ENCODE data around the gene FHIT.
"Not testable (repeated sequence)": the region's sequence is repeated elsewhere in the genome, so short reads cannot be mapped to it uniquely, and the experiment has no call there.

Gene FHIT

DNA sequence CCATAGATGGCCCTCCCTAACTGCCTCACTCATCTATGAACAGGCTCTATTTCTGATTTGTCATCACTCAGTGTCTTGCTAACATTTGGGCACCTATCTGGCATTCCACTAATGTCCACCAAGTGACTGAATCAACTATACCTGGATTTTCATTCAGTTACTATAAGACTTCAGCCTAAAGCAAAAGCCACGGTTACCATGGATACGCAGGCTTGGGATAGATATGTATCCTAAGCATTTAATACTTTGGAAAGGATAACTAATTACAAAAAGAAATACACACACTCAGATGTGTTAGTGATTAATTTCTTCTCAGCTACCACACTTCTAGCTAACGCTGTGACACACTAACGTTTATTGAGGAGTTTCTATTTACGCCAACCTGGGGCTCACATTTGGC lies 1301.9 kb downstream of the FHIT start:
- no peak for DNase-seq

DNA sequence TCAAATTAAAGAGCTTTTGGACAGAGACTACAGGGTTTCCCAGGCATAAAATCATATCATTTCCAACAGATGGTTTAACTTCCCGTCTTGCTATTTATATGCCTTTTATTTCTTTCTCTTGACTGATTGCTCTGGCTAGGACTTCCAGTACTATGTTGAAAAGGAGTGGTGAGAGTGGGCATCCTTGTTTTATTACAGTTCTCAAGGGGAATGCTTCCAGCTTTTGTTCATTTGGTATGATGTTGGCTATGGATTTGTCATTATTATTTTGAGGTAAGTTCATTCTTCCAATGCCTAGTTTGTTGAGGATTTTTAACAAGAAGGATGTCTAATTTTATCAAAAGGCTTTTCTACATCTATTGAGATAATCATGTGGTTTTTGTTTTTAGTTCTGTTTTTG lies 1304.9 kb downstream of the FHIT start:
- DNase-seq, result no peak

DNA sequence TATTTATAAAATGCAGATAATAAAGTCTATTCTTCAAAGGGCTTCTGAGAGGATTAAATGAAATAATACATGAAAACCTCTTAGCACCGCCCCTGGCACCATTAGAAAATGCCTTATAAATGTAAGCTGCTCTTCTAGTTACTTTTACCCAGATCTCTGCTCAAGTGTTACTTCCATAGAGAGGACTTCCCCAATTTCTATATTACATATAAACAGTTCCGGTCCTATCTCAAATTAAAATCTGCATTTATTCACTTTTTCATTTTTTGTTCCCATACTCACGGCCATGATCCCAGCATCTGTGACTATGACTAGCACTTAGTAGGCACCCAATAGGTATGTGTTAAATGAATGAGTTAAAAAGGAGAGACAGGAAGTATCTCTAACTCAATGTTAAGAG lies 1310.5 kb downstream of the FHIT start:
- no peak for DNase-seq

DNA sequence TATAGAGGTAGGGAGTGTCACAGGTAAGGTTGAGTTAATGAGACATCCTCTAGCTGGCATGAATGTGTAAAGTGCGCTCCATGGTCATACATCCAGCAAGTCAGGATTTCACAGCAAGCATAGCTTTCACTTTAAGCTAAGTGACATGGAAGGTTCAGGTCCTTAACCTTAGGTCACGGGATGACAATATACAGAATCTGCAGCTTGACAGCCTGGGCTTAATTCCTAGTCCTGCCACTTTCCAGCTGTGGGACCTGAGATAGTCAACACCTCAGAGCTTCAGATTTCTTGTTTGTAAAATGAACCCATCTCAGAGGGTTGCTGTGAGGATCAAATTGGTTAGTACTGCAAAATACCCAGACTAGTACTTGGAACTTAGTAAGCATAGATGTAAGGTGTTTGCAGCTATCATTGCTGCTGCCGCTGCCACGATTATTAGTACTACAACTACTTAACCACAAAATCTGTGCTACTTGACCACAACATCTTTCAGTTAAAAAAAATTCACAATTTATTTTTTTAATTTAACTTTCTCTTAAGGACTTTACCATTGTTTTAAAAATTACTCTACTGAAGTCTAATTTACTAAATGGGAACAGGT lies 1311.3 kb downstream of the FHIT start:
- no peak for DNase-seq

DNA sequence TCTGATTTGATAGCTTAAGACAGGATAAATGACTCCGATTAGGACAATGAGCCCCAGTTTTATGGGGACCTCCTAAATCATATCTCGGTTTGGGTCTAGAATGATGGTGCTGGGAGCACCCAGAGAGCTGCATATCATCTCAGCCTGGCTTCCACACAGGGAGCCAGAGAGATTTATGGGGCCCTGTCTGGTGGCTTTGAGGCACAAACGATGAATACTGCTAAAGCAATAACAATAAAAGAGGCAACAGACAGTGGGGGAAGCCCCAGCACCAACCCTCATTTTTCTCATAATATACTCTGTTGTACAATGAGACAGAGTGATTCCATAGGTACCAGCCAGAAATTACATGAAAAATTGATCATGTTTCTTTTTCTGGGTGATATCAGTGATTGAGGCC lies 1312.4 kb downstream of the FHIT start:
- no peak for DNase-seq

DNA sequence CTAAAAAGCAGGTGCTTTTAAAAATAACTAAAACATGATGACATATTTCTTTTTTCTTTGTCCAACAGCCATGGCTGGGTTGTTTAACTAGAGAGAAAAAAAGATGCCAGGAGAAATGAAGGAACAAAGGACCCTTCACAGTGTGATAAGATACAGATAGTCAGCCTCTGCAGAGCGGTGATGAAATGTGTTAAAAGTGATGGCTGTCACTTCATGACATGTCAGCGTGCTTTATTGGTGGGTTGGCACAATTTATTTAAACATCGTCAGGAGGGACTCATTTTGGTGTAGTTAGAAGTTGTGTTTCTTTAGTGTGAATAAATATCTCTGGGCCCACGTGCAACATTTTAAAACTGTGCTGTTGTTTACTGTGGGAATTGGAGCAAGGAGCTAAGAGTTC lies 1314.1 kb downstream of the FHIT start:
- DNase-seq, result no peak

DNA sequence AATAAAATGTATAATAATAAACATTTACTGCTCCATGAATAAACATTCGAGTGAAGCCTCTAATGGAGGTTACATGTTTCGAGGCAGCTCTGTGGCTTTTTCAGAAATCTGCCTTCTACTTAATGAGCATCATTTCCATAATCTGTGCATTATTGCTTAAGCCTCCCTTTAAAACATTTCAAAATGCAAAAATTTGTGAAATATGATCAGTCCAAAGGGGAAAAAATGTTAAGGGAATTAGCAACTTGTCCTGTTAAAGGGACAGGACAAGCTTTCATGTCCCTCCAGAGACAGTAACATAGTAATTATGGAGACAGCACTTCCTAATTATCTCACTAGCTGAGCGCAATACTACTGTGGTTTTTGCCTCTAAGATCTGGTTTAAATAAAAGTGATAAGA lies 1314.8 kb downstream of the FHIT start:
- DNase-seq, result no peak

DNA sequence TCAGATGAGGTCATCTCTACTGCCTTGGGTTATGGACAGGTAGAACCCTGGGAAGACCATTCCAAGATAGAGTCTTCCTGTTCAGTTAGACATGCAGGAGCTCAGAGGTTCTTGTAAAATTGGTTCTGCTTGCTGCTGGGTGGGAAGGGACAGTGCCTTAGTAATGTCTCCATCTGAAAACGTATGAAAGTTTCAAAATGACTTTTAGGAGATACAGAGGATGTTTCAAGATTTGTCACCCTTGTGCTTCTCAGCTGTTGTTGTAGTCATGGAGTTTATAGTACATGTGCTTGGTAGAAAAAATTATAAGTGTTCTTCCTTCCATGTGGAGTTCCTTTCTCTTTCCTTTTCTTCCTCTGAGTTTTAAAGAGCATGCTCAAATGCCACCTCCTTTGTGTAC lies 1316.2 kb downstream of the FHIT start:
- DNase-seq, result no peak

DNA sequence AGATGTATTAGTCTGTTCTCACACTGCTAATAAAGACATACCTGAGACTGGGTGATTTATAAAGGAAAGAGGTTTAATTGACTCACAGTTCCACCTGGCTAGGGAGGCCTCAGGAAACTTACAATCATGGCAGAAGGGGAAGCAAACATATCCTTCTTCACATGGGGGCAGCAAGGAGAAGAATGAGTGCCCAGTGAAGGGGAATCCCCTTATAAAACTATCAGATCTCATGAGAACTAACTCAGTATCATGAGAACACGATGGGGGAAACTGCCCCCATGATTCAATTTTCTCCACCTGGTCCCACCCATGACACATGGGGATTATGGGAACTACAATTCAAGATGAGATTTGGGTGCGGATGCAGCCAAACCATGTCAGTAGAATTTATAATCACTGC lies 1316.7 kb downstream of the FHIT start:
- DNase-seq, result not testable (repeated sequence)

DNA sequence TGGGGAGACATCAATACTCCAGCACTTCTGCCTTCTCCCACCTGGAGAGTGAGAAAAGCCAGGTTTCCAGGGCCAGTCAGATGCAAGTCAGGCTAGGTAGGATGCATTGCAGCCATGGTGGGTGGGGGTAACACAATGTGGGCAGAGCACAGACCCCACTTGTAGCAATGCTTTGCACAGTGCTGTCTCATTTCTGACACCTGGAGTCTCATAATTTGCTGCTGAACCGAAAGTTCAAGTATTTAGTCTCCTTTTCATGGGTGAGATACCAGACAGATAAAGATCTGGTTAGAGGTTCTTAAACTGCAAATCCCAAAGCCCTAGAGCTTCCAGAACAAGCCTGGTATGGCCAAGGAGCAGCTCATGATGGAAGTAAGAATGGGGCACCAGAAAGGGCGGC lies 1321.1 kb downstream of the FHIT start:
- DNase-seq, result no peak

DNA sequence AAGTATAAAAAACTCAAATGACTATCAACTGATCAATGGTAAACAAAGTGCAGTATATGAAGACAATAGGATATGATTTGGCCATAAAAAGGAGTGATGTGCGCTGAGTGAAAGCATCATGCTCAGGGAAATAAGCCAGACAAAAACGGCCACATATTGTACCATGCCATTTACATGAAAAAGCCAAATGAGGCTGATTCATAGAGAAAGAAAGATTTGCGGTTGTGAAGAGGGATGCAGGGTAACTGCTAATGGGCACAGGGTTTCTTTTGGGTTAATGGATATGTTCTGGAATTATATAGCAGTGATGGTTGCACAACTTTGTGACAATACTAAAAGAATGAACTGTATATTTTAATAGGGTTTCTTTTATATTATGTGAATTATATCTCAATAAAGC lies 1324.2 kb downstream of the FHIT start:
- DNase-seq, result no peak

DNA sequence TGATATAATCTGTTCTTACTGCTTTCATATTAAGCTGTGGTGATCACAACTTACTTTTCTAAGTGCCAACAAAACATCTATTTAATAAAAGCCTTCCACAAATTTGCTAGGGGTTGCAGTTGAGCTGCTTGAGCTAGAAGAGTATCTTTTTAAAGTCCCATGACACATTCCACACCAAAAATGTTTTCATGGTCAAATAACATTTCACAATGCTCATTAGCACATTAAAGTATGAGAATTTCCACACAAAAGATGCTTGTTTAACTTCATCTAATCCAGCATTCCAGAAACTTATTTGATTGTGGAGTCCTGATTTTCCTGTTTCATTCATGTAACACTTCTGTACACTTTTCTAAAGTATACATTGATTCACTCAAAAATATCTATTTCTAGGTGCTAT lies 1325.3 kb downstream of the FHIT start:
- DNase-seq, result no peak

DNA sequence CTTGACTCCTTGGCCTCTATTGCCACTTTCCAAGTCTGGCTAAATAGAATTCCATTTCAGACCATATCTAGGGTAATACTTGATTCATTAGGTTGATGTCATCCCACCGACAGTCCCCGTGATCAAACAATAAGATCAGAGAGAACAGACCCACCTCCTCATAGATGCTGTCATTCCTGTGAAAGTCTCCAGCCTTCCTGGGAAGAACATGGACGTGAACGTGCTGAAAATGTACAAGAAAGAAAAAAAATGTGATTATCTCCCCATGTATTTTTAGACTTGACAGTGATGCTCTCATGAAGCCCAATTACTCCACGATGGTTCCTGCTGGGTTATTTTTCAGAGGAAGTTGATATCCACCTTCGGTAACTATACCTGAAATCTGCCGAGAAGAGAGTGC lies 1329.1 kb downstream of the FHIT start:
- no peak for DNase-seq

DNA sequence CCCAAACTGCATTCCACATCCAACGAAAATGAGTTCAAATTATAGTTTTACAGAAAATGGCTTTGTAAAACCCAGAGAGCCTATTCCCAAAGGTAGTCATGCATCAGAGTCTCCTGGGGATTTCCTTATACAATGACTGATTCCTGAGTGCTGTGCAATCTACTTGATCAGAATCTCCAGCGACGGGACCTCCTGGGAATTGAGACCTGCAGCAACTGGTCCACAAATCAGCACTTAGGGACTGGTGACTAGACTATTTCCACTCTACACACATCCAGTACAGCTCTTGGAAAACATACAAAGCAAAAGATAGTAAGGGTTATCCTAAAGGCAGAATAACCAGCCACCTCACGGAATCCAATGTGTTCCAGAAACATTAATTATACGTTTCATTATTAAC lies 1330.4 kb downstream of the FHIT start:
- DNase-seq, result no peak

DNA sequence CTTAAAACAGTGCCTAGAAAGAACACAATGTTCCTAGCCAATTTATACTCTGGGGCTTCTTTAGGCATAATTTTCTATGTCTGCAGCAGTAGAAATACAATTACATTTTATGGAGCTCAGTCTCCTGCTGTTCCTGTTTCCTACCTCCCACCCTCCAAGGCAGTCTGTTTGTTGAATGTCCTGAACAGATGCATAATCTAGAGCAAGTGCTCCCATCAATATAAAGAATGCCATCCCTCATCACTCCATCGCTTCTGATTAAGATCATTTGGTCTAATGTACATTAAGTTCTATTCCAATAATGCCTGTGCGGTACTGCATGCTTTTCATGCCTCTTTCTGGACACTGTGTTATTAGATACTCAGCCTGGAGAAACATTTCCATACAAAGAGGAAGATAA lies 1331.7 kb downstream of the FHIT start:
- no peak for DNase-seq

DNA sequence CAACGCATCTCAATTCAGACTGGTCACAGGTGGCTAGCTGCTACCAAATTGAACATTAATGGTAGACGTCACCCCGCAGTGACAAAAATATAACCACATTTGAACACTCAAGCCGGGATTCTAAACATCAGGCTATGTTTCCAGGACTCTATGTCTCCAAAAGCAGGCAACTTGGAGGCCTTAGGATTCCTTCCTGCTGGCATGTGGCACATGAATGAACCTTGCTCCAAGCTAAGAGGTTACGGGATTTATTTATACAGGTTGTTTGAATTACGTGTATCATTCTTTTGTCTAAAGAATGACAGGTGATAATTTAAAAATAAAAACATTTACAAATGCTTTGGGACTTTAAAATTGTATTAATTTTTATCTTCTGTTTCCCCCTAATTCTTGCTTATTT lies 1337.0 kb downstream of the FHIT start:
- no peak for DNase-seq

DNA sequence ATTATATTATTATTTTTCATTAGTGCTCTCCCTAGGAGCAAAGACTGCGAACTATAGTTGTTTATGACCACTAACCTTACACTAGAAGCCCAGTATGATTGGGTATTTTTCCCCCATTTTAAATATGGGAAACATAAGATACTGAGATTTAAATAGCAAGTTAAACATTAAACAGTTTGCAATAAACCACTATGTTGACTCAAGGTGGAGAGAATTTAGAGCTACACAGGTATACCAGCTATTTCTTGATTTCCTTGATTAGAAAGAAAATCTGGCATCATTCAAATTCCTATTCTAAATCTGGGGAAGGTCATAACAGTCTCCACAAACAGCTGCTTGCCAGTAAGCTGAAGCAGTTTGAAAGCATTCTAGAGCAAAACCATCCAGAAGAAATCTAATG lies 1337.6 kb downstream of the FHIT start:
- DNase-seq, result no peak

DNA sequence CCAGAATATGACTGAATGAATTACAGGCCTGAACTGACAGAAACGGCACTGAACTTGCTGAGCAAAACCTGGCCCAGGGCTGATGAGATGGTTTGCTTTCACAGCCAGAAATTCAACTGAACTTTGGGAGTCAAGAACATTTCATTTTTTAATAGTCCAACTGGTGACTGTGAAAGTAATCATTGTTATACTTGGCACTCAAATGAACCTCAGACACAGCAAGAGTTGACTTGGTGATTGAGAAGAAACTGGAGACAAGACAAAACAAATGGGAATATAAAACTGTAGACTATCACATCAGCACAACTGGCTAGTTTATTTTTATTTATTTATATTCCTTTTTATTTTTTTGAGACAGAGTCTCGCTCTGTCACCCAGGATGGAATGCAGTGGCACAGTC lies 1342.6 kb downstream of the FHIT start:
- DNase-seq, result no peak

DNA sequence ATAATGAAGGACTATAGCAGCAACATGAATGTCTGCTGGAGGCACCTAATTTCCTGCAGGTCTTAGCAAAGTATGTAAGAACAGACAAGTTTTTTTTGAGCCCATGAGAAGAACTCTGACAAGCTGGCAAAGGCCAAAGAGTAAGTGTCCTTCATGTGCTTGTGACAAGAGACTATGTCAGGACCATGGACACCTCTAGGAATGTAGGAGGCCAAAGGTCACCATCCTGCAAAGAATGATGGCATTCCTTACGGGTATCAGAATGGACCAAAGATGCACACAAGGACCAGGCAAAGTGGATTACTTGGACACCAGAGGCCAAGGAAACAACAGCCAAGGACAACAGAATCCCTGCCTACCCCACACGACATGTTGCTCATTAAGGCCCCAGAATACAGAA lies 1343.0 kb downstream of the FHIT start:
- no peak for DNase-seq

DNA sequence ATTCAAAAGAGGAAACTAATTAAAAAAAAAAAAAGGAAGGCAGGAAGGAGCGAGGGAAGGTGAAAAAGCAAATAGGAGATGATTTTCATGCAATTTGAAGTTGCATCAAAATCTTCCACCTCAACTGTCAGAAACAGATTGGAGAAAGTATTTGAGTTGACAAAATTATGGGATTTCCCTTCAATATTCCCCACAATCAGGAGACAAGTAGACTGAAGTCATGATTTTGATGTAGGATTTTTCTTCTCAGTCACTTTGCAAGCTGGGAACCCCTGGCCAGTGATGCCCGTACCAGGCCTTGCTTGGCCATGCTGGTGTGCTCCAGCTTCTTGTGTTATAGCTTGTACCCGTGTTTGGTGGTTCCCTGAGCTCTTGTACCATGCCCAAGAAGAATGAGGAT lies 1347.0 kb downstream of the FHIT start:
- no peak for DNase-seq

DNA sequence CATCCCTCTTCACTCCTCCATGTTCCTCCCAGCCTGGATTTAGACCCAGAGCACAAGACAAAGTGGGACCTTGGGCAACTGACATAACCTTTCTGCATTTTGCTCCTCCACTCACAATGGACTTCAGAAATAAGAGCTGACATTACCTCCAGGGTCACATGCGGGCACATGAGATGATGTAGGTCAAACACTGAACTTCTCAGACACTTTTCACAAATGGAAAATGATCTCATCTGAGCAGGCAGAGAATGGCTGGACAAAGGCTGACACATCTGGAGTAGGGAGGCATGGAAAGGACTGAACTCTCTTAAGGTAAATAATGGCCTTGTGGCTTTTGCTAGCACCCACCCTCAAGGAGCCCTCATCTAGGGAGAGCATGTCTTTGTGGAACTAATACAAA lies 1352.2 kb downstream of the FHIT start:
- no peak for DNase-seq

DNA sequence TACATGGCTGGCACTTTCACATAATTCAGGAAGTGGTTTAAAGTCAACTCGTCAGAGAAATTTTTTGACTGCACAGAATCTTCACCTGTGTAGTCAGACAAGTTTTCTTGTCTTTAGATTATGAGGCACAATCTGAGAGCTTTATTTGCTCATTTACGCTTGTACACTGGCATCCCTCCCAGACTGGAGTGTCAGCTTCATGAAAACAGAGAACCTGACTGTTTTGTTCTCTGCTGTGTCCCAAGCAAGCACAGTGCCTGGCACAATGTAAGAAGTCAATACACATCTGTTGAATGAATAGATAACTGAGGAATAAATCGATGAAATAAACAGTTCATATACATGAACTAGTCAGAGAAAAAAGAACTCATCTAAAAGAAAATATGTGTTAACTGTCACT lies 1355.3 kb downstream of the FHIT start:
- no peak for DNase-seq

DNA sequence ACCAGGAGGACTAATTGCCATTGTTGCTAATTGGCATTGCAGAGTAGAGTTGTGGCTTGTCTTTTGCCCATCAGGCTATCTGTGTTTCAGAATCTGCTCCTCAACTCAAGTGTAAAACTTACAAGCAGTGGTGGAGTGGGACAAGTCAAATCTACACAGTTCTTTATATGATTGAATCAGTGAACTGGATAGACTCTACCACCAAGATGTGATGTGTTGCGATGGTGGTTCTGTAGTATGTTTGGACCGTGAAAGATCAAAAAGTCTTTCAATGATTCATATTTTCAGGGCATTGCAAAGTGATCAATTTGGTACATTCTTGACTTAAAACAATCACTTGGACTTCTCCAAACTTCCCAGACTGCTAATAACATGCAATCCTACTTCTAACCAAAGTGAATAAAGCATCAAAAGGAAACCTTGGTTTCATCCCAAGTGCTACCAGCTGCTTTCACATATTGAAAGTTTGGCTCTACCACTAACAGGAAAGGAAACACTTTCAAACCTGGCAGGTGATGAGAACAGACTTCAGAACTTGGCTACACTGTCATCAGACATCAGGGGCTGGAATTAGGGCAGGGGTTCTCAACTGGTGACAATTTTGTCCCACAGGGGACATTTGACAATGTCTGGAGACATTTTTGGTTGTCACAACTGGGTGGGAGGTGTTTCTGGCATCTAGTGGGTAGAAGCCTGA lies 1356.7 kb downstream of the FHIT start:
- DNase-seq, result no peak

DNA sequence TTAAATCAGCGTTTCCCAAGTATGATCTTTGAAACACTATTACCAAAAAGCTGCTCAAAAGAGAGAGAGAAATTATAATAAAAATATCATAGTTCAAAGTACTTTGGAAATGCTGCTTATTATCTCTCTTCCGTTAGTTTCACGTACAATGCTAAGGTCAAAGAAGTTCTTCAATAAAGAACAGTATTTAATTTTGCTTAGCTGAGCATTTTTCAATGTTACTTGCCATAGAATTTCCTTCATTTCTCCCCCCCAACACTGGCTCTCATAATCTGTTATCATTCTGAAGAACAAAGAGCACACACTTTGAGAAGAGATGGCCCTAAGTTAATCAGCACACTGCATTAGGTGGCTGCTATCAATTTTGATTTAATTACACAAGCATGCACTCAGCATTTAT lies 1360.6 kb downstream of the FHIT start:
- no peak for DNase-seq

DNA sequence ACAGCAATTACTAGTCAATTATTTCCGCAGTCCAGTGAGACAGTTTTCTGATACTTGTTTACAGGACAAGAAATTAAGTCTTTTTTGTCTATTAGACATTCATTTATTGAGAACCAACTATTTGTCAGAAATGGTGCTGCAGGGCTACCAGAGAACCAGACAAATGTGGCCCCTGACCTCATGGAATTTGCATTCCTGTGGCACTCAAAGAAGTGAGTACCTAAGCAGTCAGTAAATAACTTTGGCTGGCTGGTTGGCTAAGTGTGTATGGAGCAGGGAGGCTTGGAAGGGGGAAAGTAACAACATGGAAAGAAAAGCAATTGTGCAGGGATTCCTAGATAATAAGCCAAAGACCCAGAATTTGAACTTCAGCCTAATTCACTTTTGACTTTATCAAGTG lies 1364.5 kb downstream of the FHIT start:
- no peak for DNase-seq
